GM12864 (cell line): ENCODE data around the gene DCPS.
A peak's percentile ranks its signal among the peaks of the same experiment; 100 is the strongest.
"Not testable (repeated sequence)": the region's sequence is repeated elsewhere in the genome, so short reads cannot be mapped to it uniquely, and the experiment has no call there.

Source experiments
- DNase-seq: peaks from one replicate; pipeline ENCODE4 v3.0.0-alpha.2; 2011; ENCODE audit warnings: low read depth
- H3K4me3 ChIP-seq: 2 replicates; pipeline ENCODE4 v1.5.1; 2011; ENCODE audit warnings: mild to moderate bottlenecking, low read depth, low read length, control low read depth
- CTCF ChIP-seq: IDR thresholded peaks from 2 replicates; pipeline ENCODE4 v1.5.1; 2011; ENCODE audit warnings: low read depth, mild to moderate bottlenecking, moderate library complexity, low read length, control low read depth, inconsistent platforms; ENCODE audit errors: missing control alignments

The DCPS gene

GRCh38 chr11:126303623-126304456, at the start of gene DCPS:
Gene DCPS (plus strand): TSS chr11:126304060. CDS start chr11:126304081, 21 bp downstream.
- no peak for DNase-seq
- TF ChIP-seq CTCF = no peak
- H3K4me3 ChIP-seq = peak within 1 kb of the TSS; percentile 90

- no peak overlapping the region for H3K4me3 ChIP-seq
- DNase-seq = no peak
- TF ChIP-seq CTCF = no peak
Measured at GRCh38 chr11:126254819-126255218, 49.0 kb upstream of the DCPS start.

GRCh38 chr11:126255507-126255906, 48.4 kb upstream of the DCPS start:
- not testable (repeated sequence) for H3K4me3 ChIP-seq, DNase-seq

- H3K4me3 ChIP-seq = no peak overlapping the region
- DNase-seq = no peak
- TF ChIP-seq CTCF = no peak
Measured at GRCh38 chr11:126256216-126256615, 47.6 kb upstream of the DCPS start.

GRCh38 chr11:126257144-126257543, 46.7 kb upstream of the DCPS start:
- DNase-seq = no peak
- H3K4me3 ChIP-seq = no peak overlapping the region
- no peak for TF ChIP-seq CTCF

GRCh38 chr11:126257764-126258163, 46.1 kb upstream of the DCPS start:
- no peak for DNase-seq
- no peak overlapping the region for H3K4me3 ChIP-seq
- no peak for TF ChIP-seq CTCF

- TF ChIP-seq CTCF = no peak
- DNase-seq = no peak
- no peak overlapping the region for H3K4me3 ChIP-seq
Measured at GRCh38 chr11:126262216-126262615, 41.6 kb upstream of the DCPS start.
